PC-9 (cell line): ENCODE results near the gene NAB2. TPM values are rescaled to one million over a fixed set of nuclear protein-coding genes. Genes with fewer than 3 reads are reported as not detected.
"Not testable (repeated sequence)": the region's sequence is repeated elsewhere in the genome, so short reads cannot be mapped to it uniquely, and the experiment has no call there.

Source experiments
- BruUV-seq: library from RNA; stranded (reverse); fragments of 400-500 nt; replicated peaks from 2 replicates; lab custom pipeline; 2021; lab: Mats Ljungman, UMichigan
- CTCF ChIA-PET: fragments of 300-600 bp; sonication (Branson Sonifier 250); formaldehyde crosslinking; loops from one replicate; lab custom pipeline; 2022; ENCODE audit warnings: antibody characterized with exemption; lab: Charles Lee
- POLR2A ChIA-PET: fragments of 300-600 bp; sonication (Branson Sonifier 250); formaldehyde crosslinking; loops from one replicate; lab custom pipeline; 2022; ENCODE audit warnings: antibody characterized with exemption; ENCODE audit not compliant: unreplicated experiment; lab: Charles Lee
- DNase-seq, 2 experiments: peaks; one replicate each; pipeline versions ENCODE4 v3.0.0 to v3.0.0-alpha.2; 2015 to 2022; ENCODE audit warnings: mixed read lengths in 1 of 2
- H2AFZ ChIP-seq: fragments of 200-600 bp; sonication (generic); 2 replicates; pipeline ENCODE4 v1.8.1; 2017; ENCODE audit warnings: antibody characterized with exemption
- H3F3A ChIP-seq: fragments of 200-600 bp; sonication (generic); 2 replicates; pipeline ENCODE4 v1.8.1; 2017; ENCODE audit warnings: antibody characterized with exemption, mild to moderate bottlenecking, low read depth; ENCODE audit not compliant: insufficient read depth
- H3K27ac ChIP-seq: fragments of 200-600 bp; sonication (generic); 2 replicates; pipeline ENCODE4 v1.6.1; 2016; ENCODE audit warnings: mixed run types
- H3K27me3 ChIP-seq: fragments of 200-600 bp; sonication (generic); 2 replicates; pipeline ENCODE4 v1.6.1; 2016; ENCODE audit warnings: low read depth, mixed run types; ENCODE audit not compliant: insufficient read depth
- H3K36me3 ChIP-seq: fragments of 200-600 bp; sonication (generic); 2 replicates; pipeline ENCODE4 v1.6.1; 2016; ENCODE audit warnings: low read depth, mixed run types
- H3K4me1 ChIP-seq: fragments of 200-600 bp; sonication (generic); replicated peaks from 2 replicates; pipeline ENCODE4 v1.6.1; 2016; ENCODE audit warnings: mixed run types; ENCODE audit not compliant: insufficient read depth
- H3K4me2 ChIP-seq: fragments of 200-600 bp; sonication (generic); 2 replicates; pipeline ENCODE4 v1.6.1; 2017; ENCODE audit warnings: mixed run types
- H3K4me3 ChIP-seq: fragments of 200-600 bp; sonication (generic); 2 replicates; pipeline ENCODE4 v1.6.1; 2016; ENCODE audit warnings: mixed run types
- H3K79me2 ChIP-seq: fragments of 200-600 bp; sonication (generic); 2 replicates; pipeline ENCODE4 v1.6.1; 2017; ENCODE audit warnings: low read depth, mixed run types
- H3K9me2 ChIP-seq: fragments of 200-600 bp; sonication (generic); 2 replicates; pipeline ENCODE4 v1.8.1; 2017; ENCODE audit warnings: mild to moderate bottlenecking; ENCODE audit not compliant: insufficient read depth
- H3K9me3 ChIP-seq: fragments of 200-600 bp; sonication (generic); 2 replicates; pipeline ENCODE4 v1.8.1; 2016; ENCODE audit warnings: low read depth; ENCODE audit not compliant: insufficient read depth
- H4K20me1 ChIP-seq: fragments of 200-600 bp; sonication (generic); 2 replicates; pipeline ENCODE4 v1.8.1; 2017; ENCODE audit not compliant: insufficient read depth
- CTCF ChIP-seq: fragments of 200-600 bp; sonication (generic); conservative IDR thresholded peaks from 2 replicates; pipeline ENCODE4 v1.6.1; 2017; ENCODE audit warnings: mixed run types, antibody characterized with exemption, mild to moderate bottlenecking, moderate library complexity
- EZH2 ChIP-seq: fragments of 200-600 bp; sonication (generic); IDR thresholded peaks from 2 replicates; pipeline ENCODE4 v1.8.0; 2017; ENCODE audit warnings: antibody characterized with exemption, low read depth
- intact Hi-C: fragments of 100-400 bp; cut with micrococcal nuclease; formaldehyde crosslinking; loops from one replicate; pipeline ENCODE4 v1.10.0; 2022; ENCODE audit not compliant: unreplicated experiment
- total RNA-seq: library from RNA; stranded (reverse); gene quantifications from 2 replicates; pipeline ENCODE4 v1.2.3, GENCODE V29; 2021

NAB2 gene
- total RNA-seq, 1 experiment from 2014 or later = 13.8 TPM

- no peak overlapping the region for H3K4me3 ChIP-seq
- H2AFZ ChIP-seq = no peak overlapping the region
- no peaks in the 10 kb centered on the region for H3K9me2 ChIP-seq
- POLR2A ChIA-PET = no interaction called here
- no peaks in the 10 kb centered on the region for H3K9me3 ChIP-seq
- no peaks in the 10 kb centered on the region for H3K36me3 ChIP-seq
- no peaks in the 10 kb centered on the region for H3K27me3 ChIP-seq
- no peaks in the 10 kb centered on the region for H3F3A ChIP-seq
- no peak overlapping the region for H3K4me2 ChIP-seq
- CTCF ChIA-PET = no interaction called here
- intact Hi-C loops = no loop called here
- no peak overlapping the region for H3K27ac ChIP-seq
- no peaks in the 10 kb centered on the region for H3K79me2 ChIP-seq
- no TSS peak for BruUV-seq
- no peak for DNase-seq
- H4K20me1 ChIP-seq = no peaks in the 10 kb centered on the region
- TF ChIP-seq EZH2 (no peak), CTCF (no peak)
- H3K4me1 ChIP-seq = no peaks in the 10 kb centered on the region
These were observed 30.6 kb downstream of the NAB2 start for GRCh38 chr12:57119294-57120085.

GRCh38 chr12:57120718-57121117, 31.8 kb downstream of the NAB2 start:
- CTCF ChIA-PET, H3K9me3 ChIP-seq, intact Hi-C loops, H3K36me3 ChIP-seq, H3K79me2 ChIP-seq, H3F3A ChIP-seq, H4K20me1 ChIP-seq, H3K9me2 ChIP-seq, H2AFZ ChIP-seq, H3K4me2 ChIP-seq, H3K27me3 ChIP-seq, DNase-seq, H3K27ac ChIP-seq, H3K4me1 ChIP-seq, BruUV-seq, H3K4me3 ChIP-seq: not testable (repeated sequence)
- POLR2A ChIA-PET = interaction anchor here (0.6 kb wide), 1 partner anchor 16 kb away, joined by 5 read pairs; no protein-coding TSS in a partner anchor

DNA sequence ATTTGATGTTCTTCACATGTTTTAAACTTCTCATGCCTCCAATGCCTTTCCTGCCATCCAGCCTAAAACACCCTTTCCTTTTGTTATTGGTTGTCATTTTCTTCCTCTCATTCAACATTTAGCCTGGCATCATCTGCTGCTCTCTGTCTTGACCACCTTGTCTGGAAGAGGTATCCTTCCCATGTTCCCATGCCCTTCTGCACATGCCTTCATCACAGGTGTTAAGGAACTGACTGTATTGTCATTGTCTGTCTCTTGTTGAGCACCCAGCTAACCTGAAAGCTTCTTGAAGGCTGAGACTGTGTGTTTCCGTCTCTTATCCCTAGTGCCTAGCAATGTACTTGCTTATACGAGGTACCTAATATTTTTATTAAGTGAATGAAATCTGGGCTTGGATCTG, 34.9 kb downstream of the NAB2 start:
- Histone ChIP-seq H3F3A (peaks cover 10% of the 10 kb centered on the region), H3K27ac (no peak overlapping the region), H3K9me3 (no peaks in the 10 kb centered on the region), H3K79me2 (no peaks in the 10 kb centered on the region), H3K36me3 (no peaks in the 10 kb centered on the region), H3K9me2 (no peaks in the 10 kb centered on the region), H2AFZ (no peak overlapping the region), H3K4me3 (no peak overlapping the region), H3K4me2 (no peak overlapping the region), H4K20me1 (no peaks in the 10 kb centered on the region), H3K27me3 (no peaks in the 10 kb centered on the region), H3K4me1 (peaks cover 8% of the 10 kb centered on the region)
- DNase-seq = no peak
- no TSS peak for BruUV-seq
- ChIA-PET POLR2A (interaction anchor here (0.5 kb wide), 1 partner anchor 119 kb away, joined by 15 read pairs; no protein-coding TSS in a partner anchor), CTCF (interaction anchor here (0.8 to 1.0 kb wide), 4 partner anchors 42 to 54 kb away, joined by 3 to 14 read pairs (median 4); no protein-coding TSS in a partner anchor)
- intact Hi-C loops = loop anchor here (1.0 kb wide), 2 partner anchors 52 to 59 kb away; no protein-coding TSS in a partner anchor
- TF ChIP-seq EZH2 (no peak), CTCF (no peak)
